ENCODE results near the gene NR1D2. TPM values are rescaled to one million over a fixed set of nuclear protein-coding genes. Genes with fewer than 3 reads are reported as not detected.

The NR1D2 gene
- total and polyA plus RNA-seq, 2 experiments from 2014 or later = 6.6 to 20.7 TPM

- no peak for TF ChIP-seq ETS1 (IDR thresholded peaks at IDR 0.05)
- TF ChIP-seq EZH2phosphoT487 (IDR thresholded peaks at IDR 0.05; ENCODE audit: unreplicated experiment) = no peak
- TF ChIP-seq NANOG (IDR thresholded peaks at IDR 0.05; ENCODE audit: borderline replicate concordance) = no peak
- no peak for TF ChIP-seq REST (IDR thresholded peaks at IDR 0.05; ENCODE audit: unreplicated experiment)
- TF ChIP-seq JUNB (IDR thresholded peaks at IDR 0.05; ENCODE audit: unreplicated experiment) = no peak
- TF ChIP-seq CTCF (conservative IDR thresholded peaks at IDR 0.05; ENCODE audit: low read depth in 2 of 2) = no peak
- TF ChIP-seq CREB1 (CRISPR knock-in tag; IDR thresholded peaks at IDR 0.05; ENCODE audit: low read depth) = no peak
- TF ChIP-seq POLR2AphosphoS5 (IDR thresholded peaks at IDR 0.05; ENCODE audit: low read depth) = no peak
- TF ChIP-seq ZNF114 (CRISPR knock-in tag; IDR thresholded peaks at IDR 0.05) = no peak
Measured at GRCh38 chr3:23926246-23926645, 18.8 kb upstream of the NR1D2 start (continued).

- no peaks in the 10 kb centered on the region for H3K9me3 Mint-ChIP-seq
- Histone ChIP-seq H3K27ac (ENCODE audit: low read depth) (no peak overlapping the region), H3K4me1 (ENCODE audit: insufficient read depth) (peaks cover 8% of the 10 kb centered on the region; the same call in 1 of the 2 replicates), H3F3A (replicated peaks; ENCODE audit: low read depth) (no peaks in the 10 kb centered on the region), H3K4me2 (no peak overlapping the region), H3K79me2 (replicated peaks; ENCODE audit: insufficient read depth) (no peaks in the 10 kb centered on the region), H3K27me3 (ENCODE audit: insufficient read depth) (no peaks in the 10 kb centered on the region), H3K9me2 (ENCODE audit: insufficient read depth) (no peaks in the 10 kb centered on the region), H4K20me1 (replicated peaks; ENCODE audit: insufficient read depth) (no peaks in the 10 kb centered on the region), H3K36me3 (ENCODE audit: insufficient read depth) (no peaks in the 10 kb centered on the region), H2AFZ (no peak overlapping the region), H3K4me3 (no peak overlapping the region)
- H3K27me3 Mint-ChIP-seq (ENCODE audit: insufficient read depth, low read depth, poor library complexity) = peaks cover 13% of the 10 kb centered on the region
- TF ChIP-seq CTCF (conservative IDR thresholded peaks at IDR 0.05; ENCODE audit: low read depth in 2 of 2) = peak; percentile 28 to 64; a peak in 3 of 4 replicates
- TF ChIP-seq POLR2AphosphoS5 (IDR thresholded peaks at IDR 0.05; ENCODE audit: low read depth) = no peak
- no peak overlapping the region for H3K4me3 Mint-ChIP-seq
- DNase-seq (ENCODE audit: low spot score) (no peak), ATAC-seq (no peak)
- H3K4me1 Mint-ChIP-seq = peaks cover 13% of the 10 kb centered on the region
- H3K36me3 Mint-ChIP-seq (ENCODE audit: low read depth) = peaks cover under 1% of the 10 kb centered on the region; the same call in 2 of the 3 replicates
- H3K27ac Mint-ChIP-seq = no peak overlapping the region
Measured at GRCh38 chr3:23926736-23927135, 18.4 kb upstream of the NR1D2 start.
